ENCODE measurements around the gene MOSMO.
A peak's percentile ranks its signal among the peaks of the same experiment; 100 is the strongest.

Gene MOSMO

DNA sequence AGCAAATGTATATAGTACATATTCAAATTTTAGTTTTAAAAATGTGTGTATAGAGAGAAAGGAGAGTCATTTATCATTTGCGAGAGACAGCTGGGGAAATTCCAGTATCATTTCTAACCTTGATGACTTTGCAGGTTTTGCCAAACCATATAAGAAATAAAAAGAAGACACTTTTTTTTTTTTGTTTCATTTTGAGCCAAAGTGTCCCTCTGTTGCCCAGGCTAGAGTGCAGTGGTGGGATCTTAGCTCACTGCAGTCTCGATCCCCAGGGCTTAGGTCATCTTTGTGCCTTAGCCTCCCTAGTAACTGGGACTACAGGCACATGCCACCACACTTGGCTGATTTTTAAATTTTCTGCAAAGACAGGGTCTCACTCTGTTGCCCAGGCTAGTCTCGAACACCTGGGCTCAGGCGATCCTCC lies 46.0 kb downstream of the MOSMO start:
- DNase-seq, result no peak

GRCh38 chr16:22054847-22055590 lies 47.1 kb downstream of the MOSMO start:
- peak; percentile 61 for DNase-seq

- DNase-seq, result no peak
Observed at GRCh38 chr16:22055881-22056280, 48.0 kb downstream of the MOSMO start.

- DNase-seq, result no peak
Observed at GRCh38 chr16:22063888-22064467, 56.1 kb downstream of the MOSMO start.

- DNase-seq, result no peak
Observed at GRCh38 chr16:22065252-22065651, 57.3 kb downstream of the MOSMO start.

DNA sequence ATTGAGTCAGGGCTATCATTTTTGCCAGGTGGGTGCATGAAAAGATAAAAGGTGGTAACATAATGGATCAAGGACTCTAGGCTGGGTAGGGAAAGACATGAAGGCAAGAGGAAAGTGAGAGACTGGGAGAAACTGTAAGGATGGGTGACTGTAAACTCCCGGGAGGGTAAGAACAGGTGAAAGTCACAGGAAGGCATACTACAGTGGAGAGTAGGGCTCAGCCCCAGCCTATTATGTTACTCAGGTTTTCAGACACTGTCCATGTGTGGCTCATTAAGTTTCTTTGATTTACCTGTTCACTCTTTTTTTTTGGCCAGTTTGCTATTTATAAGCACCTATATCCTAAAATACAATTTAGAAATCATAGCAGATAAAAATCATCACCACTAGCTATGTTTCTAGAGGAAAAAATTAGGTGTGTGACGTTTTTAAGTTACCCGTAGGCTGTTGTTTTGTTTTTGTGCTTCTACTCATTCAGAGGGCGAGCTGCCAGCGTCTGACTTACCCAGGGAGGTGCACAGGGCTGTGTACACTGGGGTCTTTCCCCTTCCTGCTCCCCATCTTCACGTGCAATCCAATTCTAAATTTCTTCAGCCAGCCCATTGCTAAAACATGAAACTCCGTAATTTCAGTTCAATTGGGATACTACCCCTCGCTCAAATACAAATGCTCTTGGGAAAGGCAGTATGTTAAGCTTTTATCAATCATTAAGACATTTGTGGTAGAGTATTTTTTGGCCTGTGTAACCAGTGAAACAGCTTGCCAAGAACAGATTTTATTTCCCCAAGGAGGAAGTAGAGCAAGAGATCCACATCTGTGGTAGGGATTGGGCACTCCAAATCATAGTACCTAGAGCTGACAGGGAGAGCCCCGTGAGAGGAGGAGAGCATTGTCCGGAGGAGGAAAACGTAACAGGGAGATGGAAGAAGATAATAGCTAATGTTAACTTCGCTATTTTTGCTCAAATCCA lies 62.7 kb downstream of the MOSMO start:
- DNase-seq, result no peak

DNA sequence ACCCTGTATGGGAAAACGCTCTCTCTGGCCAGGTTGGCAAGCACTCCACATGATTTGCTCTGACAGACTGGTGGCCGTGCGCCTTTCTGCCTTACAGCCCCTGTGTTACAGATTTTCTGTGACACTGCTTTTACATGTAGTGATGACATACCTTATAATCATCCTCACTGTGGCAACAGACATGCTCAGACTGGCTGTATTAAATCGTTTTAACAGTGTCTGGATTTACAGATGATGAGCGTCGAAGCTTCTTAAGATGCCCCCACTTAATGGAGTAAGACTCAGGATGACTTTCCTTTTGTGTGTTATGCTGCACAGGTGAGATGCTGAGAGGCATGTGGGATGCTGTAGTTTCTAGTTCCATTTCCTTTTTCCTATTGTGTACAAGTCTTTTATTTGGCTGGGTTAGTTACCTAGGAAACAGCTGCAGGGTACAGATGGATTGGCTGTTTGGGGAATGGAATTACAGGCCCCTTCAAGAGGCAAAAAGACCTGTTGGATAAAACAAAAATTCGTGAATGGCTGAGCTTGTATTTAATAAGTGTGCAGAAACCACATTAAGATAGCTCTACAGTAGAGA lies 63.5 kb downstream of the MOSMO start:
- no peak for DNase-seq

DNA sequence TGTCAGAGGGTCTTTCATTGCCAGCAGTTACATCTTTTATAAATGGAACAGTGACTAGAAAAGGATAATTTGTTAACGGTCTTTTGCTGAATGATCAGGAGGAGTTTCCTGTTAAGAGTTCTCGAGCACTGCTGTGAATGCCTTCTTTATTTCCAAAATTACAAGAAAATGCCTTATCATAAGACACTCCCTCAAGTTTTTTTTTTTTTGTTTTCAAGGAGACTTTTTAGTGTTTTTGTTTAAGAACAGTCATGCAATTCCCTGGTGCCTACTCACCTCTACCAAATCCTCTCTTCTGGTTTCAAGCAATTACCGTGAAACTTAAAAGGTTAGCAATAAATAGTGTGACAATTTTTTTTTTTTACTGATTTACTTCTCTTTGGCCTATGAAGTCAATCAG lies 65.4 kb downstream of the MOSMO start:
- no peak for DNase-seq

DNA sequence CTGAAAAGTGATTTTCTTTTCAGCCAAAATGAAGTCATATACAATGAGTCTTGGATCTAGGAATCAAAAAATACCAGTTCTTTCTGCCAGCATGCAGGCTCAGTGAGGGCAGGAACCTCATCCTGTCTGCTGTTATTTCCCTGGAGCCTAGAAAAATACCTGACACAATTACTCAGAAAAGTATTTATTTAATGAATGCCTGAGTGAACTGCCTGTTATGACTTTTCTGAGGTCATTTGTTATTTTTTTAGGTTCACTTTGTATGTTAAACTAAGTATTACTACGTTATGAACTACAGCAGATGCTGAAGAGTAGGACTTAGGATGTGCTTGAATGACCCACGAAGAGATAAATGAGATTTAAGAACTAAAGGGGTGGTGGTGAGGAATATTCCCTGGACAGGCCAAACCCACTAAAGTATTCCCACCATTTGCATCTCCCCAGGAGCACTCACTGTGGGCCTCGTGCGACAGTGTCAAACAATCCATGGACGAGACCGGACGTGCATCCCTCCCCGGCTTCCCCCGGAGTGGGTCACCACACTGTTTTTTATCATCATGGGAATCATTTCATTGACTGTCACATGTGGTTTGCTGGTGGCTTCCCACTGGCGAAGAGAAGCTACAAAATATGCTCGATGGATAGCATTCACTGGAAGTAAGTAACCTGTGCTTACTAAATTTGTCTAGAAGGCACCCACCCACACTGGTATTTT lies 67.3 kb downstream of the MOSMO start:
- no peak for DNase-seq

DNA sequence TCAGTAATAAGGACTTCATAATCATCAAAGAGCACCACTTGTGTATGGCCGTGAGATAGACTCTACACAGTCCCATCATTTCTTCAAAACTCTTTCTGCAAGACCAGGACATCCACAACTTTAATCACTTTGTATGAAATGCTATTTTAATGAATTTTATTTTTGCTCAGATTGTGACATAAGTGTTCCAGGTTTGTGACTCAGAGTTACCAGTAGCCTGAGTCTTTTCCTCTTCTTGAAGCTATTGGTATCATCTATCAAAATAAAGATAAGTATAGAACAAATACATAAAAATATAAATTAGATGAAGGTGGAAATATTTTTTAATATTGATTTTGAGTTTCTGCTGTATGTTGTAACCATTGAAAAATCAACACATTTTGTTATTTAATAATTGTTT lies 67.9 kb downstream of the MOSMO start:
- no peak for DNase-seq

DNA sequence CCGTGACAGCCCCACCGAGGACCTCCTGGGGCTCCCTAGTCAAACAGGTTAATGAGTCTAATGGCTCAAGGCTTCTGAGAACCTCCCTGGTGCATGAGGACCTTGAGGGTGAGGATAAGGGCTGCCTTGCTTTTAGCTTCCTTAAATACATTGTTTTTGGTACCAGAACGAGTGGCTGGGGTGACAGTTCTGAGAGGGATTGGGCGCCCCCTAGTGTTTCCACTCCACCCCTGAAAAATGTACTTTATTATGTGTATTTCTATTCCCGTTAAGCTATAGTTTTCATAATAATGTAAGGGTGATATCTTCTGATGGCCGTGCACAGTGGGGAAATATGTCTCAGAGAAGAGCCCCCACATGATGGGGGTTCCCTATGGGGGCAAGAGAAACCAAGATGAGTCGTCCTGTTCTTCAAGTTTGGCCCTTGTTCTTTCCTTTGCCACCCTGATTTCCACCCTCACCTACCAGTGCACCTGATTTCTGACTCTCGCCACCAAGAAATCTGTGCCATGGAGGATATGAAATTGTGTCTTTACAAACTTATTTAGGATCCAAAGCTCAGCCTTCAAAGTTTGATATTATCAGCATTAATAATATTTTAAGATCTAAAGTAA lies 69.9 kb downstream of the MOSMO start:
- peak; percentile 76 for DNase-seq

DNA sequence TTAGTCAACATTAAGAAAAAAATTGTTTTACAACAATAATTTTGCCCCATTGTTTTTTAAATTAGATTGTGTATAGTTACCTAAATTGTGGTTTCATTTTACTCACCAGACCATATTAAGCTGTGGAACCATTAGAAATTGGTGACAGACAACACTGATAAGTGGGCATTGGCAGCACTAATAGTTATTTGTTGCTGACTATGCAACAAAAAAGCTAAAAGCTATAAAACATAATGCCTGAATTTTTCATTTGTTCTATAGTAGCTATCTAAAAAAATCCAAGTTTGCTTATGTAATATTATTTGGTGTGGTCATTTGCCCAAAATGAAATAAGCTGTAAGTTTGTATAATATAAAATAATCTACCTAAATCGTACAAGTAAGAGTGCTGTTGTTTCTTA lies 70.7 kb downstream of the MOSMO start:
- no peak for DNase-seq

GRCh38 chr16:22081050-22081449 lies 73.1 kb downstream of the MOSMO start:
- DNase-seq, result no peak

GRCh38 chr16:22086440-22086839 lies 78.5 kb downstream of the MOSMO start:
- no peak for DNase-seq

DNA sequence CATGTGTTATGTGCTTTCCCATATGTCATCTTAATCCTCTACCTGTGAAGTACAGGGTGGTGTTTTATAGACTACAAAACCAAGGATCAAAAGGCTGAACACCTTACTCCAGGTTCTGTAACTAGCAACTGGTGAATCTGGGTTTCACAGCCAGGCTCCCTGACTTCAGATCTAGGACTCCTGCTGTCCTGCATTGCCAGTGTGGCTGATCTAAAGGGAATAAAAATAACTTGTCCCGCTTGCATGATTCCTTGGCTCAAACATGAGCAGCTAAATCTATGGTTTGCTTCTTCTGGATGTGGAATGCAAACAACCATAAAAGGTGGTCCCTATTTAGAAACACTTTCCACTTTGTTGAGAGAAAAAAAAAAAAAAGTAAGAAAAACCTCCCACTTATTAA lies 80.7 kb downstream of the MOSMO start:
- DNase-seq, result no peak

DNA sequence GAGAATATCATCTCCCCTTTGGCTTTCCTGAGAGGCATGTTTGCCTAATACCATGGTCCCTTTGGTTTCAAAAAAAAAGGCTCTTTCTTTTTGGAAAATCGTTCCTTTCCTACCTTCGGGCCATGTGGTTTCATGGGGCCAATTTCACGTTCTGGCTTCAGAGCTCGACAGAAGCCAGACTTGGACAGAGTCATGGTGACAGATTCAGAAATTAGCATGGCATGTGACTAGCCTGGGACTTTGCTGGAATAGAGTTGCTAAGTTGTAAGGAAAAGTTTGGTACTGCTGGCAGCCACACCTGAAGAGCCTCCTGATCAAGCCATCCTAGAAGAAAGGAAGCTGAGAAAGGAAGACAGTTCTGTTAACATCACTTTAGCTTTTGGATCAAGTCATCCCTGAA lies 82.0 kb downstream of the MOSMO start:
- no peak for DNase-seq

DNA sequence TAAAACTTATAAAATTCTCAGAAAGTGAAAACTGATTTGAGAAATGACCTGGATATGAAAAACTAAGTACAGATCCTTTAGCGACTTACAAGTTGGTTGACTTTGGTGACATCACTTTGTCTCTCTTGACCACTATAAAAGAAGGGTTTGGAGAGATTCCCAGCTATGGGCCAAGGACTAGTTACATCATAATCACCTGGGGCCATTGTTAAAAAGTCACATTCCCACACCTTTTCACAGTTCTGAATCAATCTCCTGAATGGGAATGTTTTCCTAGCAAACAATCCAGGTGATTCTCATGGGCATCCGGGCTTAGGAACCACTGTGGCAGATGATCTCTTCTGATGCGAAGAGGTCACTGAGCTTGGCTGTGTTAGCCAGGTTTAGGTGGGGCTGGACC lies 83.8 kb downstream of the MOSMO start:
- DNase-seq, result no peak

DNA sequence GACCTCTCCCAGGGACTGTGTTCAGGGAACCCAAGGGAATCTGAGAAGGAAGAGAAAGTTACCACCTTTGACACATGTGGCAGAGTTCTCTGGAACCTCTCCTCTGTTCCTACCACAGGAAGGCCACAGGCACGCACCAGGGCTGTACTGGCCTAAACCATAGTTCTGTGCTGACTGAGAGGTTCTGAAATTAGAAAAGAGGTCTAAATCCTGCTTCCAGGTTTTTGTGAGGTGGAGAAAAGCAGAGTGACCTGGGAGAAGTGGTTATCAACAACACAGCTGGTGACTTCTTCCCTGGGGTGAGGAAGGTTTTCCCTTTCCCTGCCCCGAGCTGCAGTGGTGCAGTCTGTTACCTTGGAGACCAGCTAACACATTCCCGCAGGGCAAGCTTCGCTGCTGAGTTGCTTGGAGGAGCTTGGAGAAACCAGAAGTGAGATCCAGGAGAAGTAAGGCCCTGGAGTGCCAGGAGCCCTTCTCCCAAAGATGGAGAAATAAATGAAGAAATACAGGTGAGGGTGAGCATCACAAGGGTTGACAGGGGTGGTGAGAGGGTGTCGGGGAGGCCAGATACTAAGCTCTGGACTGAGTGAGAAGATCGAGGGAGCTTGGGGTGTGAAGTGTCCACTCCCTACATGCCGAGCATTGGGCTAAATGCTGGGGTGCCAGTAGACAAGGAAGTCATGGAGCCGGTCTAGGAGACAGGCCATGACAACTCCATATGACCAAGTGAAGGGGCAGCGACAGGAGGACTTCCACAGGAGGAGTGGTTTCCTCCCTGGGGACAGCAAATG lies 84.4 kb downstream of the MOSMO start, which contains the start of gene VWA3A:
Gene VWA3A, plus strand, starts transcription at position 399 of the 791 bp plus-strand sequence. Its CDS starts 97 bp downstream, at position 496.
- no peak for DNase-seq

GRCh38 chr16:22093331-22093730 lies 85.4 kb downstream of the MOSMO start:
- DNase-seq, result no peak

DNA sequence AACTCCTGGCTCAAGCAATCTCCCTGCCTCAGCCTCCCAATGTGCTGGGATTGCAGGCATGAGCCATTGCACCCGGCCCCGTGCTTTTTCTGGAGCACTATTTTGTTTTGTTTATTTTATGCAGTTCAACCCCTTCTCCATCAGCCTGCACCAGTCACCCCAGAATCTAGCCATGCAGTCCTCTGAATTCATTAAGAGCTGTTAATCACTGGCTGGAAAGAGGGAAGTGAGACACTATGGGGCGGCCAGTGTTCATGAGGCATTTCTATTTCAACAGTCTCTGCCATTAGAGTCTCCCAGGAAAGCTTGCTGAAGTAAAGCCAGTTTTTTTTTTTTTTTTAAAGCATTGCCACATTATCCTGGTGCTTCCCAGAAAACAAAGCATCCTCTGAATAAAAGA lies 86.1 kb downstream of the MOSMO start:
- no peak for DNase-seq
